Measurements from ENCODE around the gene ADAMTS7.
"Not testable (repeated sequence)": the region's sequence is repeated elsewhere in the genome, so short reads cannot be mapped to it uniquely, and the experiment has no call there.

- TF ChIP-seq RAD21 (conservative IDR thresholded peaks at IDR 0.05 in 1 of 2, IDR thresholded peaks at IDR 0.05 in 1 of 2); CEBPB (IDR thresholded peaks at IDR 0.05); JUN (IDR thresholded peaks at IDR 0.05); CTCF (IDR thresholded peaks at IDR 0.05); POLR2A (IDR thresholded peaks at IDR 0.05; ENCODE audit: low read length); BHLHE40 (IDR thresholded peaks at IDR 0.05; ENCODE audit: low read depth, low read length); MAFK (IDR thresholded peaks at IDR 0.05; ENCODE audit: partially characterized antibody); EHMT2 (IDR thresholded peaks at IDR 0.05; ENCODE audit: low read depth); CHD2 (IDR thresholded peaks at IDR 0.05; ENCODE audit: low read length, partially characterized antibody); RFX5 (IDR thresholded peaks at IDR 0.05): not testable (repeated sequence)
- TF ChIP-seq, protein P1, sequence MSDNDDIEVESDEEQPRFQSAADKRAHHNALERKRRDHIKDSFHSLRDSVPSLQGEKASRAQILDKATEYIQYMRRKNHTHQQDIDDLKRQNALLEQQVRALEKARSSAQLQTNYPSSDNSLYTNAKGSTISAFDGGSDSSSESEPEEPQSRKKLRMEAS (IDR thresholded peaks at IDR 0.05) = not testable (repeated sequence)
- TF ChIP-seq, protein P2, sequence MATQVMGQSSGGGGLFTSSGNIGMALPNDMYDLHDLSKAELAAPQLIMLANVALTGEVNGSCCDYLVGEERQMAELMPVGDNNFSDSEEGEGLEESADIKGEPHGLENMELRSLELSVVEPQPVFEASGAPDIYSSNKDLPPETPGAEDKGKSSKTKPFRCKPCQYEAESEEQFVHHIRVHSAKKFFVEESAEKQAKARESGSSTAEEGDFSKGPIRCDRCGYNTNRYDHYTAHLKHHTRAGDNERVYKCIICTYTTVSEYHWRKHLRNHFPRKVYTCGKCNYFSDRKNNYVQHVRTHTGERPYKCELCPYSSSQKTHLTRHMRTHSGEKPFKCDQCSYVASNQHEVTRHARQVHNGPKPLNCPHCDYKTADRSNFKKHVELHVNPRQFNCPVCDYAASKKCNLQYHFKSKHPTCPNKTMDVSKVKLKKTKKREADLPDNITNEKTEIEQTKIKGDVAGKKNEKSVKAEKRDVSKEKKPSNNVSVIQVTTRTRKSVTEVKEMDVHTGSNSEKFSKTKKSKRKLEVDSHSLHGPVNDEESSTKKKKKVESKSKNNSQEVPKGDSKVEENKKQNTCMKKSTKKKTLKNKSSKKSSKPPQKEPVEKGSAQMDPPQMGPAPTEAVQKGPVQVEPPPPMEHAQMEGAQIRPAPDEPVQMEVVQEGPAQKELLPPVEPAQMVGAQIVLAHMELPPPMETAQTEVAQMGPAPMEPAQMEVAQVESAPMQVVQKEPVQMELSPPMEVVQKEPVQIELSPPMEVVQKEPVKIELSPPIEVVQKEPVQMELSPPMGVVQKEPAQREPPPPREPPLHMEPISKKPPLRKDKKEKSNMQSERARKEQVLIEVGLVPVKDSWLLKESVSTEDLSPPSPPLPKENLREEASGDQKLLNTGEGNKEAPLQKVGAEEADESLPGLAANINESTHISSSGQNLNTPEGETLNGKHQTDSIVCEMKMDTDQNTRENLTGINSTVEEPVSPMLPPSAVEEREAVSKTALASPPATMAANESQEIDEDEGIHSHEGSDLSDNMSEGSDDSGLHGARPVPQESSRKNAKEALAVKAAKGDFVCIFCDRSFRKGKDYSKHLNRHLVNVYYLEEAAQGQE (IDR thresholded peaks at IDR 0.05) = not testable (repeated sequence)
- TF ChIP-seq, protein P3, sequence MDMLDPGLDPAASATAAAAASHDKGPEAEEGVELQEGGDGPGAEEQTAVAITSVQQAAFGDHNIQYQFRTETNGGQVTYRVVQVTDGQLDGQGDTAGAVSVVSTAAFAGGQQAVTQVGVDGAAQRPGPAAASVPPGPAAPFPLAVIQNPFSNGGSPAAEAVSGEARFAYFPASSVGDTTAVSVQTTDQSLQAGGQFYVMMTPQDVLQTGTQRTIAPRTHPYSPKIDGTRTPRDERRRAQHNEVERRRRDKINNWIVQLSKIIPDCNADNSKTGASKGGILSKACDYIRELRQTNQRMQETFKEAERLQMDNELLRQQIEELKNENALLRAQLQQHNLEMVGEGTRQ (IDR thresholded peaks at IDR 0.05) = not testable (repeated sequence)
Measured at GRCh38 chr15:78777290-78777952, 33.8 kb downstream of the ADAMTS7 start.

All from A549 (cell line).